HepG2 (cell line): Measurements from ENCODE around the gene ZBP1. TPM values are rescaled to one million over a fixed set of nuclear protein-coding genes. Genes with fewer than 3 reads are reported as not detected.

ENCODE experiments used
- DNMT3B ChIP-seq: conservative IDR thresholded peaks from 2 replicates; pipeline ENCODE4 v1.6.1; 2016; ENCODE audit warnings: missing biosample characterization, control low read depth
- KLF16 ChIP-seq, 2 experiments: sonication (generic) in 1 of 2; formaldehyde crosslinking in 1 of 2; IDR thresholded peaks; 2 replicates each; pipeline versions ENCODE4 v1.6.1 to v1.8.0; 2016 to 2023; ENCODE audit warnings: missing genetic modification reagents in 2 of 2, missing compliant biosample characterization in 1 of 2
- SCMH1 ChIP-seq: sonication (generic); formaldehyde crosslinking; IDR thresholded peaks from 2 replicates; pipeline ENCODE4 v1.9.0; 2021; ENCODE audit warnings: missing genetic modification reagents, mild to moderate bottlenecking, borderline replicate concordance
- SETDB1 ChIP-seq: sonication (generic); formaldehyde crosslinking; IDR thresholded peaks from 2 replicates; pipeline ENCODE4 v1.5.1; 2020; ENCODE audit warnings: missing genetic modification reagents, mild to moderate bottlenecking, borderline replicate concordance
- SIX1 ChIP-seq: sonication (generic); formaldehyde crosslinking; IDR thresholded peaks from 2 replicates; pipeline ENCODE4 v1.4.0; 2020; ENCODE audit warnings: missing genetic modification reagents, borderline replicate concordance
- SKI ChIP-seq: fragments of 450-650 bp; IDR thresholded peaks from one replicate; pipeline ENCODE4 v1.6.1; 2018; ENCODE audit warnings: mild to moderate bottlenecking; ENCODE audit not compliant: partially characterized antibody
- ZNF253 ChIP-seq: sonication (generic); formaldehyde crosslinking; IDR thresholded peaks from 2 replicates; pipeline ENCODE4 v1.8.0; 2022; ENCODE audit warnings: mild to moderate bottlenecking, missing genetic modification reagents, borderline replicate concordance
- ZNF501 ChIP-seq: sonication (generic); formaldehyde crosslinking; IDR thresholded peaks from 2 replicates; pipeline ENCODE4 v1.5.1; 2020; ENCODE audit warnings: mild to moderate bottlenecking, moderate library complexity, missing genetic modification reagents
- ZNF567 ChIP-seq: sonication (generic); formaldehyde crosslinking; IDR thresholded peaks from 2 replicates; pipeline ENCODE4 v1.8.1; 2023; ENCODE audit warnings: mild to moderate bottlenecking, missing genetic modification reagents, borderline replicate concordance
- ZNF615 ChIP-seq: sonication (generic); formaldehyde crosslinking; IDR thresholded peaks from 2 replicates; pipeline ENCODE4 v1.5.0; 2020; ENCODE audit warnings: mild to moderate bottlenecking, missing genetic modification reagents, borderline replicate concordance
- polyA plus RNA-seq, 8 experiments: library from polyadenylated mRNA; depleted of rRNA in 3 of 8; stranded (reverse) in 7 of 8; unstranded in 1 of 8; fragments of >200 nt; fragmentation: Illumina TruSeq in 4 of 8; extraction: Trizol in 4 of 8; gene quantifications; 2 replicates each; pipeline versions ENCODE4 v1.2.1 to v1.2.3, GENCODE V29; 2011 to 2016; ENCODE audit warnings: low read depth in 4 of 8, missing spikeins in 1 of 8, mixed read lengths in 1 of 8; ENCODE audit not compliant: insufficient read depth in 1 of 8
- total RNA-seq, 5 experiments: library from RNA; depleted of rRNA; stranded (reverse); fragments of >200 nt; fragmentation: Illumina TruSeq; extraction: Trizol; gene quantifications; 2 replicates each; pipeline ENCODE4 v1.2.3, GENCODE V29; 2016; ENCODE audit warnings: low read depth in 1 of 5
- TF ChIP-seq, protein P1 (sequence below): sonication (generic); formaldehyde crosslinking; IDR thresholded peaks from 2 replicates; pipeline ENCODE4 v1.4.0; 2020; ENCODE audit warnings: low read depth, mild to moderate bottlenecking, missing genetic modification reagents
- TF ChIP-seq, protein P2 (sequence below): sonication (generic); formaldehyde crosslinking; IDR thresholded peaks from 2 replicates; pipeline ENCODE4 v1.8.0; 2023; ENCODE audit warnings: mild to moderate bottlenecking, missing genetic modification reagents
- TF ChIP-seq, protein P3 (sequence below): sonication (generic); formaldehyde crosslinking; IDR thresholded peaks from 2 replicates; pipeline ENCODE4 v1.5.0; 2020; ENCODE audit warnings: mild to moderate bottlenecking, missing genetic modification reagents, borderline replicate concordance
- TF ChIP-seq, protein P4 (sequence below), 2 experiments: sonication (generic) in 1 of 2; formaldehyde crosslinking in 1 of 2; IDR thresholded peaks; 2 replicates each; pipeline versions ENCODE4 v1.6.1 to v1.9.0; 2014 to 2022; ENCODE audit warnings: antibody characterized with exemption in 1 of 2, borderline replicate concordance in 1 of 2, inconsistent platforms in 1 of 2, low read depth in 1 of 2, missing genetic modification reagents in 1 of 2
- TF ChIP-seq, protein P5 (sequence below): sonication (generic); formaldehyde crosslinking; IDR thresholded peaks from 2 replicates; pipeline ENCODE4 v1.5.1; 2020; ENCODE audit warnings: mild to moderate bottlenecking, missing genetic modification reagents, moderate library complexity

The ZBP1 gene
- total and polyA plus RNA-seq, 2 of the 13 experiments (the other 11 are each of a cell fraction or from before 2014, with no cell fraction given), result not detected

DNA sequence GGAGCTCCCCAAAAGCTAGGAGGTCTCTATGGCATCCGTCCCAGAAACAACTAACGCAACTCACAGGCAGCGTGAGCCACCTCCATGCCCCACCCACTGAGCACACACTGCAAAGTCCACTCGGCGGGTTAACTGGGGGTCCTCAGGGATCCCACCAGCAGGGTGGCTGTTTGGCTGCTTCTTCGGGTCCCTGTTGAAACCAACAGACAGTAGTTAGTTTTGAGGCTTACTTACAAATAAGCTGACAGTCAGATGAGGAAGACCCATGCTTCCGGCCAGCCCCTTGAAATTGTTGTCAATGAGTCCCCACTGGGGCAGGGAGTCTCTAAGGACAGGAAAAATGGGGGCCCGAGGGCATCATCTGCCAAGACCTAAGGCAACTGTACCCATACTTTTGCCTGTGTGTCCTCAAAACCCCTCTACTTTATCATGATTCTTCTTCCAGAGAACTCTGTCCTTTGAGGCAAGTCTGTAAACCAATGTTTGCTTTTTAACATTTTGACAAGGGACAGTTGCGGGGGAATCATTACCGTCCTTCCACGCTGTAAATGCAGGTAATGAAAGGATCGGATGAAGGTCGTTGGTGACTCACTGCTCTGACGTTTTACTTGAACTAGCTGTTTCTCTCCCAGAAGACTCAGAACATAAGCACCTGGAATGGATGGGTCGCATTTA, 61.5 kb downstream of the ZBP1 start (continued):
- TF ChIP-seq, protein P1, sequence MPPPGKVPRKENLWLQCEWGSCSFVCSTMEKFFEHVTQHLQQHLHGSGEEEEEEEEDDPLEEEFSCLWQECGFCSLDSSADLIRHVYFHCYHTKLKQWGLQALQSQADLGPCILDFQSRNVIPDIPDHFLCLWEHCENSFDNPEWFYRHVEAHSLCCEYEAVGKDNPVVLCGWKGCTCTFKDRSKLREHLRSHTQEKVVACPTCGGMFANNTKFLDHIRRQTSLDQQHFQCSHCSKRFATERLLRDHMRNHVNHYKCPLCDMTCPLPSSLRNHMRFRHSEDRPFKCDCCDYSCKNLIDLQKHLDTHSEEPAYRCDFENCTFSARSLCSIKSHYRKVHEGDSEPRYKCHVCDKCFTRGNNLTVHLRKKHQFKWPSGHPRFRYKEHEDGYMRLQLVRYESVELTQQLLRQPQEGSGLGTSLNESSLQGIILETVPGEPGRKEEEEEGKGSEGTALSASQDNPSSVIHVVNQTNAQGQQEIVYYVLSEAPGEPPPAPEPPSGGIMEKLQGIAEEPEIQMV (CRISPR knock-in tag), result no peak
- TF ChIP-seq ZNF615 (CRISPR knock-in tag), result no peak
- TF ChIP-seq, protein P2, sequence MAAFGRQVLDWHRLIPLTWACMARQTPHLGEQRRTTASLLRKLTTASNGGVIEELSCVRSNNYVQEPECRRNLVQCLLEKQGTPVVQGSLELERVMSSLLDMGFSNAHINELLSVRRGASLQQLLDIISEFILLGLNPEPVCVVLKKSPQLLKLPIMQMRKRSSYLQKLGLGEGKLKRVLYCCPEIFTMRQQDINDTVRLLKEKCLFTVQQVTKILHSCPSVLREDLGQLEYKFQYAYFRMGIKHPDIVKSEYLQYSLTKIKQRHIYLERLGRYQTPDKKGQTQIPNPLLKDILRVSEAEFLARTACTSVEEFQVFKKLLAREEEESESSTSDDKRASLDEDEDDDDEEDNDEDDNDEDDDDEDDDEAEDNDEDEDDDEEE, result 0 out of 2 replicates have a peak, but pooled peaks have one; percentile 29
- TF ChIP-seq SETDB1 (CRISPR knock-in tag), result no peak
- TF ChIP-seq DNMT3B (CRISPR knock-in tag), result 0 out of 2 replicates have a peak, but pooled peaks have one; percentile 61
- TF ChIP-seq, protein P3, sequence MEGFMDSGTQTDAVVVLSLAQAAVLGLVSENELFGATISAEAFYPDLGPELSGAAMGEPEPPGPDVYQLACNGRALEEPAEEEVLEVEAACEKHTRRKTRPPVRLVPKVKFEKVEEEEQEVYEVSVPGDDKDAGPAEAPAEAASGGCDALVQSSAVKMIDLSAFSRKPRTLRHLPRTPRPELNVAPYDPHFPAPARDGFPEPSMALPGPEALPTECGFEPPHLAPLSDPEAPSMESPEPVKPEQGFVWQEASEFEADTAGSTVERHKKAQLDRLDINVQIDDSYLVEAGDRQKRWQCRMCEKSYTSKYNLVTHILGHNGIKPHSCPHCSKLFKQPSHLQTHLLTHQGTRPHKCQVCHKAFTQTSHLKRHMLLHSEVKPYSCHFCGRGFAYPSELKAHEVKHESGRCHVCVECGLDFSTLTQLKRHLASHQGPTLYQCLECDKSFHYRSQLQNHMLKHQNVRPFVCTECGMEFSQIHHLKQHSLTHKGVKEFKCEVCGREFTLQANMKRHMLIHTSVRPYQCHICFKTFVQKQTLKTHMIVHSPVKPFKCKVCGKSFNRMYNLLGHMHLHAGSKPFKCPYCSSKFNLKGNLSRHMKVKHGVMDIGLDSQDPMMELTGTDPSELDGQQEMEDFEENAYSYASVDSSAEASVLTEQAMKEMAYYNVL (CRISPR knock-in tag), result peak; percentile 82; the same call in 1 of the 2 replicates
- TF ChIP-seq ZNF567 (CRISPR knock-in tag), result no peak
- TF ChIP-seq KLF16 (CRISPR knock-in tag; IDR thresholded peaks at IDR 0.05), result 0 out of 4 replicates have a peak, but pooled peaks of 1 of the 2 experiments have one; percentile 44
- TF ChIP-seq ZNF501 (CRISPR knock-in tag), result peak; percentile 61; the same call in 1 of the 2 replicates
- TF ChIP-seq ZNF253, result no peak
- TF ChIP-seq SKI, result peak; percentile 9
- no peak for TF ChIP-seq SCMH1
- TF ChIP-seq, protein P4, sequence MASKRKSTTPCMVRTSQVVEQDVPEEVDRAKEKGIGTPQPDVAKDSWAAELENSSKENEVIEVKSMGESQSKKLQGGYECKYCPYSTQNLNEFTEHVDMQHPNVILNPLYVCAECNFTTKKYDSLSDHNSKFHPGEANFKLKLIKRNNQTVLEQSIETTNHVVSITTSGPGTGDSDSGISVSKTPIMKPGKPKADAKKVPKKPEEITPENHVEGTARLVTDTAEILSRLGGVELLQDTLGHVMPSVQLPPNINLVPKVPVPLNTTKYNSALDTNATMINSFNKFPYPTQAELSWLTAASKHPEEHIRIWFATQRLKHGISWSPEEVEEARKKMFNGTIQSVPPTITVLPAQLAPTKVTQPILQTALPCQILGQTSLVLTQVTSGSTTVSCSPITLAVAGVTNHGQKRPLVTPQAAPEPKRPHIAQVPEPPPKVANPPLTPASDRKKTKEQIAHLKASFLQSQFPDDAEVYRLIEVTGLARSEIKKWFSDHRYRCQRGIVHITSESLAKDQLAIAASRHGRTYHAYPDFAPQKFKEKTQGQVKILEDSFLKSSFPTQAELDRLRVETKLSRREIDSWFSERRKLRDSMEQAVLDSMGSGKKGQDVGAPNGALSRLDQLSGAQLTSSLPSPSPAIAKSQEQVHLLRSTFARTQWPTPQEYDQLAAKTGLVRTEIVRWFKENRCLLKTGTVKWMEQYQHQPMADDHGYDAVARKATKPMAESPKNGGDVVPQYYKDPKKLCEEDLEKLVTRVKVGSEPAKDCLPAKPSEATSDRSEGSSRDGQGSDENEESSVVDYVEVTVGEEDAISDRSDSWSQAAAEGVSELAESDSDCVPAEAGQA (IDR thresholded peaks at IDR 0.05; ENCODE audit: low read depth), result peak; percentile 57; the same call in 1 of the 2 replicates
- TF ChIP-seq, protein P4 (CRISPR knock-in tag; IDR thresholded peaks at IDR 0.05; ENCODE audit: borderline replicate concordance), result no peak
- no peak for TF ChIP-seq SIX1 (CRISPR knock-in tag)
- TF ChIP-seq, protein P5, sequence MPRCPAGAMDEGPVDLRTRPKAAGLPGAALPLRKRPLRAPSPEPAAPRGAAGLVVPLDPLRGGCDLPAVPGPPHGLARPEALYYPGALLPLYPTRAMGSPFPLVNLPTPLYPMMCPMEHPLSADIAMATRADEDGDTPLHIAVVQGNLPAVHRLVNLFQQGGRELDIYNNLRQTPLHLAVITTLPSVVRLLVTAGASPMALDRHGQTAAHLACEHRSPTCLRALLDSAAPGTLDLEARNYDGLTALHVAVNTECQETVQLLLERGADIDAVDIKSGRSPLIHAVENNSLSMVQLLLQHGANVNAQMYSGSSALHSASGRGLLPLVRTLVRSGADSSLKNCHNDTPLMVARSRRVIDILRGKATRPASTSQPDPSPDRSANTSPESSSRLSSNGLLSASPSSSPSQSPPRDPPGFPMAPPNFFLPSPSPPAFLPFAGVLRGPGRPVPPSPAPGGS, result no peak
